Loucy (cell line): Measurements from ENCODE around the gene CEACAM5.

Source experiments
- H2AFZ ChIP-seq: fragments of 200-600 bp; sonication (generic); 2 replicates; pipeline ENCODE4 v1.6.0; 2016; ENCODE audit warnings: antibody characterized with exemption, mild to moderate bottlenecking, low read length, moderate library complexity
- H3F3A ChIP-seq: fragments of 200-600 bp; 2 replicates; pipeline ENCODE4 v1.6.0; 2016; ENCODE audit warnings: antibody characterized with exemption, low read depth, mild to moderate bottlenecking
- H3K27me3 ChIP-seq: fragments of 200-600 bp; sonication (generic); 2 replicates; pipeline ENCODE4 v1.6.1; 2014; ENCODE audit warnings: low read length, mild to moderate bottlenecking; ENCODE audit not compliant: insufficient read depth, poor library complexity, severe bottlenecking
- H3K36me3 ChIP-seq: fragments of 200-600 bp; sonication (generic); 2 replicates; pipeline ENCODE4 v1.6.1; 2016; ENCODE audit warnings: low read length; ENCODE audit not compliant: insufficient read depth
- H3K4me1 ChIP-seq: fragments of 200-600 bp; sonication (generic); 2 replicates; pipeline ENCODE4 v1.5.1; 2014; ENCODE audit warnings: low read length, mild to moderate bottlenecking; ENCODE audit not compliant: insufficient read depth, poor library complexity, severe bottlenecking
- H3K4me2 ChIP-seq: fragments of 200-600 bp; sonication (generic); 2 replicates; pipeline ENCODE4 v1.6.0; 2014; ENCODE audit warnings: antibody characterized with exemption, low read length, low read depth, mild to moderate bottlenecking; ENCODE audit not compliant: poor library complexity, severe bottlenecking
- H3K4me3 ChIP-seq: fragments of 200-600 bp; sonication (generic); 2 replicates; pipeline ENCODE4 v1.5.1; 2014; ENCODE audit warnings: low read length, mild to moderate bottlenecking, mixed read lengths; ENCODE audit not compliant: poor library complexity, severe bottlenecking
- H3K79me2 ChIP-seq: fragments of 200-600 bp; sonication (generic); 2 replicates; pipeline ENCODE4 v1.6.1; 2014; ENCODE audit warnings: low read length; ENCODE audit not compliant: insufficient read depth
- H3K9ac ChIP-seq: fragments of 200-600 bp; sonication (generic); 2 replicates; pipeline ENCODE4 v1.6.0; 2014; ENCODE audit warnings: mild to moderate bottlenecking, low read depth, low read length, moderate library complexity; ENCODE audit not compliant: poor library complexity, severe bottlenecking
- H3K9me2 ChIP-seq: fragments of 200-600 bp; sonication (generic); replicated peaks from 2 replicates; pipeline ENCODE4 v1.6.1; 2016; ENCODE audit warnings: low read depth, low read length, mixed read lengths
- H3K9me3 ChIP-seq: fragments of 200-600 bp; sonication (generic); 2 replicates; pipeline ENCODE4 v1.6.1; 2014; ENCODE audit warnings: mild to moderate bottlenecking, antibody characterized with exemption, low read length, low read depth; ENCODE audit not compliant: insufficient read depth
- H4K20me1 ChIP-seq: fragments of 200-600 bp; sonication (generic); 2 replicates; pipeline ENCODE4 v1.6.0; 2014; ENCODE audit warnings: antibody characterized with exemption, low read length, mild to moderate bottlenecking; ENCODE audit not compliant: insufficient read depth, poor library complexity, severe bottlenecking
- CTCF ChIP-seq: fragments of 200-600 bp; sonication (generic); conservative IDR thresholded peaks from 2 replicates; pipeline ENCODE4 v1.5.1; 2014; ENCODE audit warnings: mild to moderate bottlenecking, antibody characterized with exemption, low read length
- EZH2phosphoT487 ChIP-seq: fragments of 200-600 bp; IDR thresholded peaks from 2 replicates; pipeline ENCODE4 v1.6.1; 2018; ENCODE audit warnings: antibody characterized with exemption, mild to moderate bottlenecking, moderate library complexity, borderline replicate concordance

CEACAM5 gene

DNA sequence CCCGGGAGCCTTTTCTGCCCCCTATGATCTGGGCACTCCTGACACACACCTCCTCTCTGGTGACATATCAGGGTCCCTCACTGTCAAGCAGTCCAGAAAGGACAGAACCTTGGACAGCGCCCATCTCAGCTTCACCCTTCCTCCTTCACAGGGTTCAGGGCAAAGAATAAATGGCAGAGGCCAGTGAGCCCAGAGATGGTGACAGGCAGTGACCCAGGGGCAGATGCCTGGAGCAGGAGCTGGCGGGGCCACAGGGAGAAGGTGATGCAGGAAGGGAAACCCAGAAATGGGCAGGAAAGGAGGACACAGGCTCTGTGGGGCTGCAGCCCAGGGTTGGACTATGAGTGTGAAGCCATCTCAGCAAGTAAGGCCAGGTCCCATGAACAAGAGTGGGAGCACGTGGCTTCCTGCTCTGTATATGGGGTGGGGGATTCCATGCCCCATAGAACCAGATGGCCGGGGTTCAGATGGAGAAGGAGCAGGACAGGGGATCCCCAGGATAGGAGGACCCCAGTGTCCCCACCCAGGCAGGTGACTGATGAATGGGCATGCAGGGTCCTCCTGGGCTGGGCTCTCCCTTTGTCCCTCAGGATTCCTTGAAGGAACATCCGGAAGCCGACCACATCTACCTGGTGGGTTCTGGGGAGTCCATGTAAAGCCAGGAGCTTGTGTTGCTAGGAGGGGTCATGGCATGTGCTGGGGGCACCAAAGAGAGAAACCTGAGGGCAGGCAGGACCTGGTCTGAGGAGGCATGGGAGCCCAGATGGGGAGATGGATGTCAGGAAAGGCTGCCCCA lies 11.8 kb upstream of the CEACAM5 start:
- no peaks in the 10 kb centered on the region for H3F3A ChIP-seq
- H2AFZ ChIP-seq, result no peak overlapping the region
- H3K9me3 ChIP-seq, result no peaks in the 10 kb centered on the region
- no peak overlapping the region for H3K4me3 ChIP-seq
- TF ChIP-seq EZH2phosphoT487, result no peak
- no peak for TF ChIP-seq CTCF
- H3K27me3 ChIP-seq, result no peaks in the 10 kb centered on the region
- H3K4me1 ChIP-seq, result no peaks in the 10 kb centered on the region
- H3K79me2 ChIP-seq, result no peaks in the 10 kb centered on the region
- no peaks in the 10 kb centered on the region for H3K36me3 ChIP-seq
- no peak overlapping the region for H3K4me2 ChIP-seq
- H3K9ac ChIP-seq, result no peak overlapping the region
- no peaks in the 10 kb centered on the region for H4K20me1 ChIP-seq
- H3K9me2 ChIP-seq, result no peaks in the 10 kb centered on the region

DNA sequence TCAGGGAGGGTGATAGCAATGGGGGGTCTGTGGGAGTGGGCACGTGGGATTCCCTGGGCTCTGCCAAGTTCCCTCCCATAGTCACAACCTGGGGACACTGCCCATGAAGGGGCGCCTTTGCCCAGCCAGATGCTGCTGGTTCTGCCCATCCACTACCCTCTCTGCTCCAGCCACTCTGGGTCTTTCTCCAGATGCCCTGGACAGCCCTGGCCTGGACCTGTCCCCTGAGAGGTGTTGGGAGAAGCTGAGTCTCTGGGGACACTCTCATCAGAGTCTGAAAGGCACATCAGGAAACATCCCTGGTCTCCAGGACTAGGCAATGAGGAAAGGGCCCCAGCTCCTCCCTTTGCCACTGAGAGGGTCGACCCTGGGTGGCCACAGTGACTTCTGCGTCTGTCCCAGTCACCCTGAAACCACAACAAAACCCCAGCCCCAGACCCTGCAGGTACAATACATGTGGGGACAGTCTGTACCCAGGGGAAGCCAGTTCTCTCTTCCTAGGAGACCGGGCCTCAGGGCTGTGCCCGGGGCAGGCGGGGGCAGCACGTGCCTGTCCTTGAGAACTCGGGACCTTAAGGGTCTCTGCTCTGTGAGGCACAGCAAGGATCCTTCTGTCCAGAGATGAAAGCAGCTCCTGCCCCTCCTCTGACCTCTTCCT lies 11.1 kb upstream of the CEACAM5 start:
- H3K4me3 ChIP-seq, result no peak overlapping the region
- no peaks in the 10 kb centered on the region for H4K20me1 ChIP-seq
- H2AFZ ChIP-seq, result no peak overlapping the region
- H3F3A ChIP-seq, result no peaks in the 10 kb centered on the region
- no peaks in the 10 kb centered on the region for H3K9me3 ChIP-seq
- H3K36me3 ChIP-seq, result no peaks in the 10 kb centered on the region
- no peaks in the 10 kb centered on the region for H3K4me1 ChIP-seq
- H3K27me3 ChIP-seq, result no peaks in the 10 kb centered on the region
- H3K9ac ChIP-seq, result no peak overlapping the region
- no peaks in the 10 kb centered on the region for H3K79me2 ChIP-seq
- TF ChIP-seq EZH2phosphoT487 (no peak), CTCF (no peak)
- no peak overlapping the region for H3K4me2 ChIP-seq
- H3K9me2 ChIP-seq, result no peaks in the 10 kb centered on the region

GRCh38 chr19:41698746-41699230 lies 9.6 kb upstream of the CEACAM5 start:
- Histone ChIP-seq H3K27me3 (no peaks in the 10 kb centered on the region), H3K9me3 (no peaks in the 10 kb centered on the region), H3K79me2 (no peaks in the 10 kb centered on the region), H3K36me3 (no peaks in the 10 kb centered on the region), H3K4me3 (no peak overlapping the region), H4K20me1 (no peaks in the 10 kb centered on the region), H2AFZ (no peak overlapping the region), H3K4me1 (no peaks in the 10 kb centered on the region), H3F3A (no peaks in the 10 kb centered on the region), H3K9me2 (no peaks in the 10 kb centered on the region), H3K9ac (no peak overlapping the region), H3K4me2 (no peak overlapping the region)
- no peak for TF ChIP-seq CTCF
